GM12878 (cell line): ENCODE data around the gene LOXL3. TPM values are rescaled to one million over a fixed set of nuclear protein-coding genes. Genes with fewer than 3 reads are reported as not detected.

ENCODE experiments used
- ATAC-seq: fragments of 200-7000 bp; cut with Tn5 transposase; 3 replicates; pipeline ENCODE4 v1.9.1; 2020; ENCODE audit warnings: mild to moderate bottlenecking, moderate library complexity
- BruUV-seq: library from RNA; stranded (reverse); fragments of 400-500 nt; replicated peaks from 2 replicates; lab custom pipeline; 2021; lab: Mats Ljungman, UMichigan
- CTCF ChIA-PET: fragments of 300-600 bp; sonication (Branson Sonifier 250); formaldehyde crosslinking; extraction: SDS; loops from one replicate; lab custom pipeline; 2021; ENCODE audit warnings: inconsistent platforms; lab: Yijun Ruan, JAX
- POLR2A ChIA-PET: fragments of 350-600 bp; formaldehyde crosslinking; extraction: SDS; loops from one replicate; lab custom pipeline; 2021; ENCODE audit warnings: inconsistent platforms; lab: Charles Lee
- RAD21 ChIA-PET: fragments of 300-600 bp; sonication (Branson Sonifier 250); formaldehyde crosslinking; loops from one replicate; lab custom pipeline; 2023; ENCODE audit warnings: antibody characterized with exemption; ENCODE audit not compliant: unreplicated experiment; lab: Charles Lee
- SMC1A ChIA-PET: fragments of 300-600 bp; sonication (Branson Sonifier 250); formaldehyde crosslinking; loops from one replicate; lab custom pipeline; 2023; ENCODE audit not compliant: unreplicated experiment, uncharacterized antibody; lab: Charles Lee
- DNase-seq: peaks from one replicate; pipeline ENCODE4 v3.0.0-alpha.2; 2011; ENCODE audit warnings: low read depth, low spot score
- FAIRE-seq: peaks from 3 replicates; lab custom pipeline; 2011; peaks lifted over from hg19 to GRCh38; lab: Jason Lieb, UNC
- H2AFZ ChIP-seq: 2 replicates; pipeline ENCODE4 v1.6.0; 2011; ENCODE audit warnings: low read depth, low read length, control low read depth; ENCODE audit not compliant: control insufficient read depth
- H3K27ac ChIP-seq: 2 replicates; pipeline ENCODE4 v1.5.1; 2011; ENCODE audit warnings: control low read depth; ENCODE audit not compliant: control insufficient read depth, insufficient read depth
- H3K27me3 ChIP-seq, 2 experiments: replicated peaks in 1 of 2; 2 replicates each; pipeline versions ENCODE4 v1.6.0 to v1.6.1; 2011; ENCODE audit warnings: low read length in 1 of 2; ENCODE audit not compliant: control insufficient read depth in 2 of 2, insufficient read depth in 2 of 2
- H3K36me3 ChIP-seq, 2 experiments: 2 replicates each; pipeline ENCODE4 v1.5.1; 2011; ENCODE audit warnings: low read length in 1 of 2; ENCODE audit not compliant: control insufficient read depth in 2 of 2, insufficient read depth in 2 of 2
- H3K4me1 ChIP-seq: 2 replicates; pipeline ENCODE4 v1.6.1; 2011; ENCODE audit warnings: mild to moderate bottlenecking, low read length, moderate library complexity, mixed read lengths; ENCODE audit not compliant: control insufficient read depth, insufficient read depth
- H3K4me2 ChIP-seq: 2 replicates; pipeline ENCODE4 v1.6.0; 2011; ENCODE audit warnings: control low read depth; ENCODE audit not compliant: control insufficient read depth, insufficient read depth
- H3K4me3 ChIP-seq: fragments of 200-600 bp; sonication (generic); 2 replicates; pipeline ENCODE4 v1.5.1; 2016
- H3K79me2 ChIP-seq: 2 replicates; pipeline ENCODE4 v1.6.0; 2011; ENCODE audit warnings: low read length; ENCODE audit not compliant: control insufficient read depth, insufficient read depth
- H3K9ac ChIP-seq: 2 replicates; pipeline ENCODE4 v1.8.0; 2011; ENCODE audit warnings: low read length, control low read depth, mixed read lengths; ENCODE audit not compliant: control insufficient read depth, insufficient read depth
- H3K9me3 ChIP-seq: replicated peaks from 3 replicates; pipeline ENCODE4 v1.5.1; 2011; ENCODE audit warnings: mild to moderate bottlenecking, low read length; ENCODE audit not compliant: control insufficient read depth, insufficient read depth
- H4K20me1 ChIP-seq: 2 replicates; pipeline ENCODE4 v1.6.0; 2011; ENCODE audit not compliant: control insufficient read depth, insufficient read depth
- ATF2 ChIP-seq: IDR thresholded peaks from 2 replicates; pipeline ENCODE4 v1.6.1; 2012; ENCODE audit warnings: low read length, inconsistent platforms
- BCL11A ChIP-seq: IDR thresholded peaks from 2 replicates; pipeline ENCODE4 v1.6.1; 2011; ENCODE audit warnings: low read depth, low read length
- BHLHE40 ChIP-seq, 2 experiments: fragments of 450-650 bp in 1 of 2; IDR thresholded peaks; 2 replicates each; pipeline ENCODE4 v1.6.1; 2011 to 2017; ENCODE audit warnings: low read depth in 2 of 2, borderline replicate concordance in 1 of 2, improper control_type of control experiment in 1 of 2, low read length in 1 of 2, mild to moderate bottlenecking in 1 of 2
- BRCA1 ChIP-seq: IDR thresholded peaks from 2 replicates; pipeline ENCODE4 v1.6.1; 2011; ENCODE audit warnings: low read depth, low read length, improper control_type of control experiment
- CREM ChIP-seq: IDR thresholded peaks from 2 replicates; pipeline ENCODE4 v1.6.1; 2014; ENCODE audit warnings: antibody characterized with exemption, low read depth
- ETV6 ChIP-seq, 2 experiments: fragments of 450-650 bp in 1 of 2; IDR thresholded peaks in 1 of 2; conservative IDR thresholded peaks in 1 of 2; 2 replicates each; pipeline ENCODE4 v1.6.1; 2014; ENCODE audit warnings: antibody characterized with exemption in 1 of 2, borderline replicate concordance in 1 of 2, low read depth in 1 of 2, mild to moderate bottlenecking in 1 of 2, moderate library complexity in 1 of 2
- HDAC2 ChIP-seq: fragments of 200-600 bp; sonication (generic); IDR thresholded peaks from 2 replicates; pipeline ENCODE4 v1.6.1; 2017
- MXI1 ChIP-seq: fragments of 150-350 bp; IDR thresholded peaks from 2 replicates; pipeline ENCODE4 v1.6.1; 2011; ENCODE audit warnings: low read depth, mild to moderate bottlenecking, inconsistent platforms, low read length, improper control_type of control experiment
- PML ChIP-seq: IDR thresholded peaks from 2 replicates; pipeline ENCODE4 v1.6.1; 2012; ENCODE audit warnings: low read length, inconsistent platforms
- RBBP5 ChIP-seq: fragments of 200-600 bp; sonication (generic); conservative IDR thresholded peaks from 2 replicates; pipeline ENCODE4 v1.6.1; 2016
- SP1 ChIP-seq: IDR thresholded peaks from one replicate; pipeline ENCODE4 v1.6.1; 2011; ENCODE audit warnings: low read depth, low read length
- SPI1 ChIP-seq: IDR thresholded peaks from 2 replicates; pipeline ENCODE4 v1.6.1; 2011; ENCODE audit warnings: low read depth, mild to moderate bottlenecking, low read length, moderate library complexity, borderline replicate concordance; ENCODE audit not compliant: insufficient read depth
- TBL1XR1 ChIP-seq: IDR thresholded peaks from 2 replicates; pipeline ENCODE4 v1.6.1; 2012; ENCODE audit warnings: low read depth, low read length, improper control_type of control experiment
- TCF12 ChIP-seq: IDR thresholded peaks from 2 replicates; pipeline ENCODE4 v1.6.1; 2011; ENCODE audit warnings: low read depth, mild to moderate bottlenecking, low read length
- TCF3 ChIP-seq: IDR thresholded peaks from 2 replicates; pipeline ENCODE4 v1.6.1; 2012; ENCODE audit warnings: low read depth, mild to moderate bottlenecking, low read length, borderline replicate concordance; ENCODE audit not compliant: insufficient read depth
- WGBS: methylation state at CpG from one replicate; pipeline ENCODE4 v1.1.6; 2016; ENCODE audit warnings: low lambda C conversion rate; ENCODE audit not compliant: insufficient replicate concordance, insufficient coverage; ENCODE audit errors: missing lambda C conversion rate; 5-methylcytosine and 5-hydroxymethylcytosine counted together
- in situ Hi-C: fragments of 300-500 bp; cut with MboI; formaldehyde crosslinking; loops from 9 replicates; pipeline ENCODE4 v1.14.3; 2018; ENCODE audit warnings: mixed read lengths
- intact Hi-C: fragments of 100-400 bp; cut with micrococcal nuclease; formaldehyde crosslinking; loops from one replicate; pipeline ENCODE4 v1.14.2; 2022; ENCODE audit not compliant: unreplicated experiment
- polyA plus RNA-seq, 11 experiments: library from polyadenylated mRNA; depleted of rRNA in 4 of 11; unstranded in 6 of 11; stranded (reverse) in 5 of 11; fragments of >200 nt; fragmentation: Nextera tagmentation in 4 of 11; fragmentation: Illumina TruSeq in 1 of 11; extraction: Ambion mirVana in 4 of 11; extraction: Trizol in 1 of 11; gene quantifications; 1 replicate in 1 of 11; 2 replicates in 10 of 11; pipeline versions ENCODE4 v1.2.1 to v1.2.3, GENCODE V29; 2011 to 2016; ENCODE audit warnings: inconsistent platforms in 2 of 11, missing spikeins in 2 of 11, low read depth in 1 of 11
- total RNA-seq, 4 experiments: library from RNA; depleted of rRNA in 3 of 4; stranded (reverse); fragments of >200 nt in 3 of 4; fragmentation: Illumina TruSeq in 1 of 4; extraction: Trizol in 1 of 4; gene quantifications; 2 replicates each; pipeline versions ENCODE4 v1.2.1 to v1.2.3, GENCODE V29; 2013 to 2021
- TF ChIP-seq, protein P1 (sequence below): fragments of 450-650 bp; IDR thresholded peaks from 2 replicates; pipeline ENCODE4 v1.6.1; 2017; ENCODE audit warnings: mild to moderate bottlenecking, moderate library complexity
- TF ChIP-seq, protein P2 (sequence below): IDR thresholded peaks from 2 replicates; pipeline ENCODE4 v1.6.1; 2011; ENCODE audit warnings: borderline replicate concordance, low read depth, mild to moderate bottlenecking, moderate library complexity, mixed read lengths, low read length; ENCODE audit not compliant: insufficient read depth; ENCODE audit errors: extremely low read length

LOXL3 gene
- total and polyA plus RNA-seq, 10 of the 15 experiments (the other 5 are each of a cell fraction or from before 2014, with no cell fraction given) = 6.2 to 40.9 (median 23.3) TPM

DNA sequence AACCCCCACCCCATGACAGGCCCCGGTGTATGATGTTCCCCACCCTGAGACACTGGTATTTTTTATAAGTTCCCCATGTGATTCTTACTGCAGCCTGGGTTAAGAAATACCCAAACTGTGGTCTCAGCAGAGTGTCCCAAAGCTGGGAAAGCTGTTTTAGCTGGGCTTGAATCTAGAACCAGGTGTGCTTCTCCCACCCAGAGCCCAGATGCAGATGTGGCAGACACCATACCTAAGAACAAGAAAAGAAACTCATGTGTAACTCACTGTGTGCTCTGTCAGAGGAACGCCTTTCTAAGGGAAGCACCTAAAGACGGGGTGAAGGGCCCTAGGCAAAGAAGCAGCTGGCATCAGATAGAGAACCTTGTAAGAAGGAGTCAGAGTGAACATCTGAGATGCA lies 24.7 kb upstream of the LOXL3 start:
- Histone ChIP-seq H3K79me2 (no peaks in the 10 kb centered on the region), H3K27ac (peak overlapping the region; percentile 34; the same call in 1 of the 2 replicates), H3K4me1 (peaks cover 42% of the 10 kb centered on the region), H3K4me2 (peak overlapping the region; percentile 44), H3K36me3 (no peaks in the 10 kb centered on the region), H2AFZ (peak overlapping the region; percentile 65; the same call in 1 of the 2 replicates), H4K20me1 (no peaks in the 10 kb centered on the region), H3K9me3 (no peaks in the 10 kb centered on the region), H3K9ac (no peak overlapping the region), H3K27me3 (no peaks in the 10 kb centered on the region), H3K4me3 (no peak overlapping the region)
- intact Hi-C loops (no loop called here), in situ Hi-C loops (no loop called here)
- CTCF ChIA-PET = interaction anchor here (0.6 to 17.4 kb wide), 9 partner anchors 8 to 399 kb away, joined by 3 to 281 read pairs (median 4); partner anchors contain the start of genes CCDC142, PCGF1 and TTC31
- no peak for DNase-seq
- POLR2A ChIA-PET = interaction anchor here (0.7 to 25.0 kb wide), 4 partner anchors 12 to 46 kb away, joined by 3 to 441 read pairs (median 22); partner anchors contain the start of genes DOK1 and LOXL3
- no TSS peak for BruUV-seq
- RAD21 ChIA-PET = interaction anchor here (0.7 to 10.3 kb wide), 7 partner anchors 9 to 72 kb away, joined by 3 to 152 read pairs (median 6); partner anchors contain the start of gene LOXL3
- TF ChIP-seq BRCA1 (no peak), BCL11A (no peak), HDAC2 (no peak), ETV6 (conservative IDR thresholded peaks at IDR 0.05 in 1 of 2, IDR thresholded peaks at IDR 0.05 in 1 of 2; ENCODE audit: borderline replicate concordance in 1 of 2, low read depth in 1 of 2) (0 out of 4 replicates have a peak, but pooled peaks of 1 of the 2 experiments have one; percentile 22), BHLHE40 (IDR thresholded peaks at IDR 0.05; ENCODE audit: borderline replicate concordance in 1 of 2, low read depth in 2 of 2, low read length in 1 of 2) (no peak), TBL1XR1 (no peak), TCF12 (peak; percentile 73), SPI1 (no peak), CREM (no peak), PML (no peak), ATF2 (no peak), RBBP5 (no peak), MXI1 (no peak), SP1 (no peak), TCF3 (peak; percentile 70; the same call in 1 of the 2 replicates)
- TF ChIP-seq, protein P1, sequence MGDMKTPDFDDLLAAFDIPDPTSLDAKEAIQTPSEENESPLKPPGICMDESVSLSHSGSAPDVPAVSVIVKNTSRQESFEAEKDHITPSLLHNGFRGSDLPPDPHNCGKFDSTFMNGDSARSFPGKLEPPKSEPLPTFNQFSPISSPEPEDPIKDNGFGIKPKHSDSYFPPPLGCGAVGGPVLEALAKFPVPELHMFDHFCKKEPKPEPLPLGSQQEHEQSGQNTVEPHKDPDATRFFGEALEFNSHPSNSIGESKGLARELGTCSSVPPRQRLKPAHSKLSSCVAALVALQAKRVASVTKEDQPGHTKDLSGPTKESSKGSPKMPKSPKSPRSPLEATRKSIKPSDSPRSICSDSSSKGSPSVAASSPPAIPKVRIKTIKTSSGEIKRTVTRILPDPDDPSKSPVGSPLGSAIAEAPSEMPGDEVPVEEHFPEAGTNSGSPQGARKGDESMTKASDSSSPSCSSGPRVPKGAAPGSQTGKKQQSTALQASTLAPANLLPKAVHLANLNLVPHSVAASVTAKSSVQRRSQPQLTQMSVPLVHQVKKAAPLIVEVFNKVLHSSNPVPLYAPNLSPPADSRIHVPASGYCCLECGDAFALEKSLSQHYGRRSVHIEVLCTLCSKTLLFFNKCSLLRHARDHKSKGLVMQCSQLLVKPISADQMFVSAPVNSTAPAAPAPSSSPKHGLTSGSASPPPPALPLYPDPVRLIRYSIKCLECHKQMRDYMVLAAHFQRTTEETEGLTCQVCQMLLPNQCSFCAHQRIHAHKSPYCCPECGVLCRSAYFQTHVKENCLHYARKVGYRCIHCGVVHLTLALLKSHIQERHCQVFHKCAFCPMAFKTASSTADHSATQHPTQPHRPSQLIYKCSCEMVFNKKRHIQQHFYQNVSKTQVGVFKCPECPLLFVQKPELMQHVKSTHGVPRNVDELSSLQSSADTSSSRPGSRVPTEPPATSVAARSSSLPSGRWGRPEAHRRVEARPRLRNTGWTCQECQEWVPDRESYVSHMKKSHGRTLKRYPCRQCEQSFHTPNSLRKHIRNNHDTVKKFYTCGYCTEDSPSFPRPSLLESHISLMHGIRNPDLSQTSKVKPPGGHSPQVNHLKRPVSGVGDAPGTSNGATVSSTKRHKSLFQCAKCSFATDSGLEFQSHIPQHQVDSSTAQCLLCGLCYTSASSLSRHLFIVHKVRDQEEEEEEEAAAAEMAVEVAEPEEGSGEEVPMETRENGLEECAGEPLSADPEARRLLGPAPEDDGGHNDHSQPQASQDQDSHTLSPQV = no peak
- TF ChIP-seq, protein P2, sequence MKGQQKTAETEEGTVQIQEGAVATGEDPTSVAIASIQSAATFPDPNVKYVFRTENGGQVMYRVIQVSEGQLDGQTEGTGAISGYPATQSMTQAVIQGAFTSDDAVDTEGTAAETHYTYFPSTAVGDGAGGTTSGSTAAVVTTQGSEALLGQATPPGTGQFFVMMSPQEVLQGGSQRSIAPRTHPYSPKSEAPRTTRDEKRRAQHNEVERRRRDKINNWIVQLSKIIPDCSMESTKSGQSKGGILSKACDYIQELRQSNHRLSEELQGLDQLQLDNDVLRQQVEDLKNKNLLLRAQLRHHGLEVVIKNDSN = no peak
- peak; percentile 38 for FAIRE-seq
- ATAC-seq = peak; percentile 75
- WGBS = 0% methylated on average over 3 of the region's 3 CpGs
- SMC1A ChIA-PET = interaction anchor here (1.0 to 16.6 kb wide), 10 partner anchors 8 to 96 kb away, joined by 3 to 371 read pairs (median 14); partner anchors contain the start of genes CCDC142, LOXL3, PCGF1 and TTC31
